Breast epithelium (tissue), 3 donors: ENCODE data around the gene P3H2.

Experiments
- CTCF ChIP-seq, 3 donors: fragments of 450-650 bp; IDR thresholded peaks; one replicate each; pipeline ENCODE4 v1.5.1; 2016 to 2017; ENCODE audit warnings: antibody characterized with exemption in 3 of 3, mild to moderate bottlenecking in 3 of 3, moderate library complexity in 3 of 3
- POLR2AphosphoS5 ChIP-seq, 3 donors: sonication (generic); formaldehyde crosslinking; IDR thresholded peaks; one replicate each; pipeline ENCODE4 v1.6.1; 2017; ENCODE audit warnings: antibody characterized with exemption in 3 of 3

DNA sequence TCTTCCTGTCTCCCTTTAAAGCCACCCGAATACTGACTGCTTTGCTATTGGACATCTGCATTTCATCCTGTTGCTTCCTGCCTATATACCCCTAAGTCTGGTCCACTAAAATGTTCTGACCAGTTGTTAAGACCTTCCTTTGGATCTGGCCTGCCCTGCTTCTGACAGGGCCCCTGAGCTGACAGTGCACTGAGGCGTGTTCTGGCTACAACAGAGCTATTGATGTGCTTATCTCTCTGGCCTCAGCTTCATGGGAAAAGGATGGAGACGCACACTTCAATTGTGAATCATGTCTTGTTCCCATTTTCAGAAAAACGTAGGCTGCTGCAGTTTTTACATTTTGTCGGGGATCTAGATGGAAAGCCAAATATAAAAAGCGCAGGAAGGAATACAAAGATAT lies 7.1 kb upstream of the P3H2 start:
- TF ChIP-seq POLR2AphosphoS5 (IDR thresholded peaks at IDR 0.05) (no peak), CTCF (IDR thresholded peaks at IDR 0.05) (no peak)
